ENCODE results near the gene TMUB1.

The TMUB1 gene

GRCh38 chr7:151035026-151035717 is 48.1 kb downstream of the TMUB1 start:
- H3K36me3 ChIP-seq (ENCODE audit: control insufficient read depth, insufficient read depth, low read length): peaks cover 24% of the 10 kb centered on the region
- H3K4me3 ChIP-seq (ENCODE audit: low read depth, low read length): no peak overlapping the region
- no peaks in the 10 kb centered on the region for H3K27me3 ChIP-seq (ENCODE audit: control insufficient read depth, insufficient read depth, low read length)
- no peak overlapping the region for H3K9ac ChIP-seq (ENCODE audit: low read depth, low read length)
- H3K4me1 ChIP-seq (ENCODE audit: control insufficient read depth, insufficient read depth, low read length): no peaks in the 10 kb centered on the region
- H3K9me3 ChIP-seq (ENCODE audit: control insufficient read depth, insufficient read depth, low read length): no peaks in the 10 kb centered on the region

GRCh38 chr7:151034312-151035025 is 48.8 kb downstream of the TMUB1 start:
- Histone ChIP-seq H3K9ac (ENCODE audit: low read depth, low read length) (no peak overlapping the region), H3K4me3 (ENCODE audit: low read depth, low read length) (no peak overlapping the region), H3K36me3 (ENCODE audit: control insufficient read depth, insufficient read depth, low read length) (peaks cover 24% of the 10 kb centered on the region)

GRCh38 chr7:151033864-151034249 is 49.4 kb downstream of the TMUB1 start:
- H3K4me3 ChIP-seq (ENCODE audit: low read depth, low read length): no peak overlapping the region
- no peak overlapping the region for H3K9ac ChIP-seq (ENCODE audit: low read depth, low read length)
- H3K36me3 ChIP-seq (ENCODE audit: control insufficient read depth, insufficient read depth, low read length): peaks cover 24% of the 10 kb centered on the region
- H3K4me1 ChIP-seq (ENCODE audit: control insufficient read depth, insufficient read depth, low read length): no peaks in the 10 kb centered on the region
- H3K27me3 ChIP-seq (ENCODE audit: control insufficient read depth, insufficient read depth, low read length): no peaks in the 10 kb centered on the region
- H3K9me3 ChIP-seq (ENCODE audit: control insufficient read depth, insufficient read depth, low read length): no peaks in the 10 kb centered on the region

More at GRCh38 chr7:151034312-151035025, 48.8 kb downstream of the TMUB1 start:
- H3K4me1 ChIP-seq (ENCODE audit: control insufficient read depth, insufficient read depth, low read length): no peaks in the 10 kb centered on the region
- H3K27me3 ChIP-seq (ENCODE audit: control insufficient read depth, insufficient read depth, low read length): no peaks in the 10 kb centered on the region
- no peaks in the 10 kb centered on the region for H3K9me3 ChIP-seq (ENCODE audit: control insufficient read depth, insufficient read depth, low read length)

- Histone ChIP-seq H3K36me3 (ENCODE audit: control insufficient read depth, insufficient read depth, low read length) (peaks cover 24% of the 10 kb centered on the region), H3K9me3 (ENCODE audit: control insufficient read depth, insufficient read depth, low read length) (no peaks in the 10 kb centered on the region), H3K9ac (ENCODE audit: low read depth, low read length) (no peak overlapping the region), H3K4me1 (ENCODE audit: control insufficient read depth, insufficient read depth, low read length) (no peaks in the 10 kb centered on the region), H3K27me3 (ENCODE audit: control insufficient read depth, insufficient read depth, low read length) (no peaks in the 10 kb centered on the region), H3K4me3 (ENCODE audit: low read depth, low read length) (no peak overlapping the region)
Observed at GRCh38 chr7:151032936-151033863, 50.1 kb downstream of the TMUB1 start.

Measured in iPS-15b (cell line).